Measurements from ENCODE around the gene CCL3.
"Not testable (repeated sequence)": the region's sequence is repeated elsewhere in the genome, so short reads cannot be mapped to it uniquely, and the experiment has no call there.

DNA sequence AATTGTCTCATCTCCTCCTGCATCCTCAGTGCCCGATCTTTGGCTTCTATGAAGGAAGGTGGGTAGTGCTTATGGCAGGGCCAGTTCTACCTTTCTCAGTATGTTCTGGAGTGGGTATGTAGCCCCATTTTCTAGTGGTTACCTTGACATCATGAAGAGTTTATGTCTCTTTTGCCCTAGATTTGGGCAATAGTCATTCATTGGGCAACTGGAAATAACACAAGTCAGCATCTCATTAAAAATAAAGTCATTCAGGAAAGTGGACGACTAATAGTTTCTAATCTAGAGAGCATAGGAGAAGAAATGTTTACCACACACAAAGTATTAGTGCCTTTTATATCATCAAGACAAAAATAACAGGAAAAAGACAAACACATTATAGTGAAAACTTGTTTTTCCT lies 6.3 kb downstream of the CCL3 start:
- not testable (repeated sequence) for TF ChIP-seq CTCF (IDR thresholded peaks at IDR 0.05); POLR2AphosphoS5 (IDR thresholded peaks at IDR 0.05; ENCODE audit: low read depth, low read length); SIN3A (IDR thresholded peaks at IDR 0.05; ENCODE audit: borderline replicate concordance, insufficient read depth, low read depth, low read length)
- TF ChIP-seq, protein P1, sequence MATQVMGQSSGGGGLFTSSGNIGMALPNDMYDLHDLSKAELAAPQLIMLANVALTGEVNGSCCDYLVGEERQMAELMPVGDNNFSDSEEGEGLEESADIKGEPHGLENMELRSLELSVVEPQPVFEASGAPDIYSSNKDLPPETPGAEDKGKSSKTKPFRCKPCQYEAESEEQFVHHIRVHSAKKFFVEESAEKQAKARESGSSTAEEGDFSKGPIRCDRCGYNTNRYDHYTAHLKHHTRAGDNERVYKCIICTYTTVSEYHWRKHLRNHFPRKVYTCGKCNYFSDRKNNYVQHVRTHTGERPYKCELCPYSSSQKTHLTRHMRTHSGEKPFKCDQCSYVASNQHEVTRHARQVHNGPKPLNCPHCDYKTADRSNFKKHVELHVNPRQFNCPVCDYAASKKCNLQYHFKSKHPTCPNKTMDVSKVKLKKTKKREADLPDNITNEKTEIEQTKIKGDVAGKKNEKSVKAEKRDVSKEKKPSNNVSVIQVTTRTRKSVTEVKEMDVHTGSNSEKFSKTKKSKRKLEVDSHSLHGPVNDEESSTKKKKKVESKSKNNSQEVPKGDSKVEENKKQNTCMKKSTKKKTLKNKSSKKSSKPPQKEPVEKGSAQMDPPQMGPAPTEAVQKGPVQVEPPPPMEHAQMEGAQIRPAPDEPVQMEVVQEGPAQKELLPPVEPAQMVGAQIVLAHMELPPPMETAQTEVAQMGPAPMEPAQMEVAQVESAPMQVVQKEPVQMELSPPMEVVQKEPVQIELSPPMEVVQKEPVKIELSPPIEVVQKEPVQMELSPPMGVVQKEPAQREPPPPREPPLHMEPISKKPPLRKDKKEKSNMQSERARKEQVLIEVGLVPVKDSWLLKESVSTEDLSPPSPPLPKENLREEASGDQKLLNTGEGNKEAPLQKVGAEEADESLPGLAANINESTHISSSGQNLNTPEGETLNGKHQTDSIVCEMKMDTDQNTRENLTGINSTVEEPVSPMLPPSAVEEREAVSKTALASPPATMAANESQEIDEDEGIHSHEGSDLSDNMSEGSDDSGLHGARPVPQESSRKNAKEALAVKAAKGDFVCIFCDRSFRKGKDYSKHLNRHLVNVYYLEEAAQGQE (IDR thresholded peaks at IDR 0.05; ENCODE audit: insufficient read depth in 1 of 2, low read depth in 2 of 2, low read length in 1 of 2), result not testable (repeated sequence)

All from Panc1 (cell line).